Erythroblast (primary cell): ENCODE measurements around the gene KCNT1.
A peak's percentile ranks its signal among the peaks of the same experiment; 100 is the strongest.

Experiments
- DNase-seq, 2 experiments: peaks; one replicate each; lab custom pipeline; 2025; lab: John Stamatoyannopoulos, UW
- GATA1 ChIP-seq: IDR thresholded peaks from 2 replicates; pipeline ENCODE4 v1.6.1; 2011; ENCODE audit warnings: low read depth, mild to moderate bottlenecking, control low read depth, low read length, moderate library complexity
- POLR2A ChIP-seq: IDR thresholded peaks from 2 replicates; pipeline ENCODE4 v1.6.1; 2011; ENCODE audit warnings: mild to moderate bottlenecking, low read length

The KCNT1 gene

DNA sequence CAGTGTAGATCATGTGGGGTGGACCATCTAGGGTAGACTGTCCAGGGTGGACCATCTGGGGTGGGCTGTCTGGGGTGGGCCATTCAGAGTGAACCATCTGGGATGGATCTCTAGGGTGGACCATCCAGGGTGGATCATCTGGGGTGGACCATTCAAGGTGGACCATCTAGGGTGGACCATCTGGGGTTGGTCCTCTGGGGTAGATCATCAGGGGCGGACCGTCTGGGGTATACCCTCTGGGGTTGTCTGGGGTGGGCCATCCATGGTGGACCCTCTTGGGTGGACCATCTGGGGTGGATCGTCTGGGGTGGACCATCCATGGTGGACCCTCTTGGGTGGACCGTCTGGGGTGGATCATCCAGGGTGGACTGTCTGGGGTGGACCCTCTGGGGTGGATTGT is 64.3 kb downstream of the KCNT1 start:
- DNase-seq = peak in 1 of 2 experiments; percentile 45
- no peak for TF ChIP-seq GATA1
- no peak for TF ChIP-seq POLR2A

GRCh38 chr9:135766707-135767106 is 64.7 kb downstream of the KCNT1 start:
- DNase-seq = no peak
- TF ChIP-seq GATA1 = no peak
- no peak for TF ChIP-seq POLR2A

- DNase-seq = no peak
- no peak for TF ChIP-seq POLR2A
- no peak for TF ChIP-seq GATA1
Observed at GRCh38 chr9:135768516-135769218, 66.7 kb downstream of the KCNT1 start.

- DNase-seq = no peak
- no peak for TF ChIP-seq GATA1
- no peak for TF ChIP-seq POLR2A
Observed at GRCh38 chr9:135769489-135770202, 67.7 kb downstream of the KCNT1 start.

DNA sequence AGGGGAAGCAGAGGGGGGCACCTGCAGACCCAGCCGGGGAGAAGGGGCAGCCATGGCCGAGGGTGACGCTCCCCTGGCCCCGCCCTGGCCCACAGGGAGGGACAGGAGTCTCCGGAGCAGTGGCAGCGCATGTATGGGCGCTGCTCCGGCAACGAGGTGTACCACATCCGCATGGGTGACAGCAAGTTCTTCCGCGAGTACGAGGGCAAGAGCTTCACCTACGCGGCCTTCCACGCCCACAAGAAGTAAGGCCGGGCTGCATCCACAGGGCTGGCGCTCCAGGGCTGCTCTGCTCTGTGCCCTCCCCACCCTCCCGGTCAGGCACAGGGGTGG is 68.2 kb downstream of the KCNT1 start:
- no peak for DNase-seq
- TF ChIP-seq POLR2A (no peak), GATA1 (no peak)

DNA sequence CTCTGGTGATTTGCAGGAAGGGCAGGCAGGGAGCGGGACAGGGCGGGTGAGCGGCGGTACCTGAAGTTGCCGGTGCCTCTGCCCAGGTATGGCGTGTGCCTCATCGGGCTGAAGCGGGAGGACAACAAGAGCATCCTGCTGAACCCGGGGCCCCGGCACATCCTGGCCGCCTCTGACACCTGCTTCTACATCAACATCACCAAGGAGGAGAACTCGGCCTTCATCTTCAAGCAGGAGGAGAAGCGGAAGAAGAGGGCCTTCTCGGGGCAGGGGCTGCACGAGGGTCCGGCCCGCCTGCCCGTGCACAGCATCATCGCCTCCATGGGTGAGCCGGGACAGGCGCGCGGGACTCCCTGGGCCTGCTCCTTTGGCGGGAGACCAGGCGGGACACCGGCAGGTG is 68.8 kb downstream of the KCNT1 start:
- DNase-seq = no peak
- no peak for TF ChIP-seq GATA1
- TF ChIP-seq POLR2A = no peak

DNA sequence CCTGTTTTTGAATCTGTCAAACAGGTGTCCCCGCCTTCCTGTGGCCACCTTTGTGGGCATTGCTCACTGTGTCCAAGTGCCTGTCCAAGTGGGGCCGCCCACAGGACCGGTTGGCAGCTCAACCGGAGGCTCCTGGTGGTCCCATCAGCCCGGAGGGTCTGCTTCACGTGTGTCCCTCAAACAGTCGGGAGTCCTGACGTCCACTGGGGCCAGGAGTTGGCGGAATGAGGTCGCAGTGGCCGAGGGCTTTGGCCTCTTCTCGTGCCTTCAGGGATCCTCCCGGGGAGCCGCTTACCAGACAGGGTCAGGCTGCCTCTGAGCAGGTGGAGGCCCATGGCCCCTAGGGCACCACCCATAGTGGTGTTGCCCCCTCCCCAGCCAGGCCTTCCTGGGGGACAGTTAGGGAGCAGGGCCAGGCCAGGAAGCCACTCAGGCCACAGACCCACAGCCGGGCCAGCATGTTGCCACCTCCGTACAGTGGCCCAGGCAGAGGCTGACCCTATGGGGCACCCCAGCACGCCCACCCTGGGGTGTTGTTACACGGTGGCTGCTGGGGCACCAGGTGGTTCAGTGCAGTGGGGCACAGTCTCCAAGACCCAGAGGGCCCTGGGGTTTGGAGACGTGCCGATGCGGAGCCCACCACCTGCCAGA is 69.5 kb downstream of the KCNT1 start:
- DNase-seq = no peak
- no peak for TF ChIP-seq POLR2A
- TF ChIP-seq GATA1 = no peak

- TF ChIP-seq POLR2A (no peak), GATA1 (no peak)
- no peak for DNase-seq
Observed at GRCh38 chr9:135772056-135772646, 70.2 kb downstream of the KCNT1 start.

- TF ChIP-seq GATA1 (no peak), POLR2A (no peak)
- DNase-seq = no peak
Observed at GRCh38 chr9:135772702-135773493, 70.9 kb downstream of the KCNT1 start.

- TF ChIP-seq GATA1 (no peak), POLR2A (no peak)
- peak in 1 of 2 experiments; percentile 19 for DNase-seq
Observed at GRCh38 chr9:135773530-135774238, 71.7 kb downstream of the KCNT1 start.

- DNase-seq = peak; percentile 20 to 45
- no peak for TF ChIP-seq GATA1
- TF ChIP-seq POLR2A = no peak
Observed at GRCh38 chr9:135774239-135774747, 72.3 kb downstream of the KCNT1 start.

DNA sequence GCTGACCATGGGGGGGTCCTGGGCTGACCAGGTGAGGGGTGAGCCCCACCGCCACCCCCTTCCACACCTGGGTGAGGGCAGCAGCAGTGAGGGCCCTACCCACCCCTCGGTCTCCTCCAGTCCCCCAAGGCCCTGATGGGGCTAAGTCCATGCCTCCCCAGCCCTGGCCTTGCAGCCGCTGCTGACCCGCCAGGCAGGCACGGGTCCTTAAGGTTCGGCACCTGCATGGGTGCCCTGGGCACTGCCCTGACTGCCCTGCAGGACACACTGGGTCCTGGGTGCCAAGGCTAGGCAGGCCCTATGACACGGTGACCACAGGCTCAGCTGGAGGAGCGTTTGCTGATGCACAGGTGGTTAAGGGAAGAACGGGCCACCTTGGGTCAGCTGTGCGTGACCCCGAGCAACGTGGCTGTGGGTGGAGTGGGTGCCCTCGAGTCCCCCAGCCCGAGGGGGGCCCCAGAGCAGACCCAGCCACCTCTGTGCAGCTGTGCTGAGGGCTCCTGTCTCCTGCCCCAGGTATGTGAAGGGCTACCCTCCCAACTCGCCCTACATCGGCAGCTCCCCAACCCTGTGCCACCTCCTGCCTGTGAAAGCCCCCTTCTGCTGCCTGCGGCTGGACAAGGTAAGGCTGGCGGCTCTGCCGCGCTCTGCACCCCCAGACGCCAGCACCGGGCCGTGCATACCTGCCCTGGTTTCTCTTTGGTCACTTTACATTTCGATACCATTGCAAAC is 73.0 kb downstream of the KCNT1 start:
- DNase-seq = no peak
- TF ChIP-seq POLR2A (no peak), GATA1 (no peak)
